Measurements from ENCODE around the gene RREB1. TPM values are rescaled to one million over a fixed set of nuclear protein-coding genes. Genes with fewer than 3 reads are reported as not detected.

RREB1 gene
- total RNA-seq, 1 donor from 2014 or later: 43.9 TPM

DNA sequence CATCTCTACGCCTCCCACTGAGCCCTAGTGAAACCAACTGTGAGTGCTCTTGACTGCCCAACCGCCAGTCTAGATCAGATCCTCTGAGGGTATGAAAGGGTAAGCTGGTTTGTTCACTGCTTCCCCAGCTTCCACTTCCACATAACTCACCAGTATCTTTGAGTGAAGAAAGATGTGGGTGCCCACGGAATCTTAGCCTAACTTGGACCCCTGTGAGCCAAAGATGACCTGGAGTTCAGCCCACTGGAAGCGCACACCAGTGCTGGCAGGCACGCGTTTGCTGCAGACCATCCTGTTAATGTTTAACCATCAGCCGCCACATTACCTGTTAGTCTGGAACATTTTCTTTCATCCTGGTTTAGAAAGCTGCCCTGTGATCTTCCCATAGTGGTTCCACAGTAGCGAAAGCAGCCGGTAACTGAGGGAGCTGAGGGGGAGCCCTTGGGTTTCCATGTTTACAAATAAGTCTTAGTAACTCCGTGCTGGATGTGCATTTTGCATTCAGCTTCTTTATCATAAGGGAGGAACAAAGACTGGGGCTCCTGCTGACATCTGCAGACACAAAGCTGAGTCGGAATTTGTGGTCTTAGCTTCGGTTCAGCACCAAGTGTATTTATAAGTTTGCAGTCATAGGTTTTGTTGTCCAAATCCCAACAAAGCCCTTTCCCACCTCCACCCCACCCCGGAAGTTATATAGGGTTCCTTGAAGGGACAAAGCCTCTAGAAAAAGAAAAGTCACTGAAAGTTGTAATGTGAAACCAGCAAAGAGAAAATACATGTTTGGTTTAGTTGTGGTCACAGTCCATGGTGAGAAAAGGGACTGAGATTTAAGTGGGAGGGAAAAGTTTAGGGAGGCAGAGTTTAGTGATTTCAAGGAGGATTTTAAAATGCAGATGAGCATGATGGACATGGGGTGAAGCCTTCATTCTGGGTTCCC, 134.2 kb downstream of the RREB1 start:
- no peak for DNase-seq (ENCODE audit: extremely low spot score, unreplicated experiment)

DNA sequence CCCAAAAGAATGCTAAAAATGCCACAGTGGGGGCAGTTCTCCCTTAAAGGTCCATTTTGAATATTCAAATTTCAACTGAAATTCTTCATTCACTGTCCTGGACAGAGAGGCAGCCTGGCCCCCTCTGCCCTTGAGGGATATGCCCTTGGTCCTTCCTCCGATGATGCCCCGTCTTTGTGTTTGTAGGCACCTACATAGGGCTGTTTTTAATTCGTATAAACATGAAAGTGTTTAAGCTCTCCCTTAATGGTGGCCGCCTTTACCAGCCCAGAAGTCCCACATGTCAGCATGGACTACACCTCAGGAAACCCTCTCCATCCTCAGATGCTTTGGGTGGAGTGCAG, 135.0 kb downstream of the RREB1 start:
- H3K9me3 Mint-ChIP-seq: no peaks in the 10 kb centered on the region
- H3K27ac Mint-ChIP-seq: peak overlapping the region; percentile 88
- TF ChIP-seq, protein P1, sequence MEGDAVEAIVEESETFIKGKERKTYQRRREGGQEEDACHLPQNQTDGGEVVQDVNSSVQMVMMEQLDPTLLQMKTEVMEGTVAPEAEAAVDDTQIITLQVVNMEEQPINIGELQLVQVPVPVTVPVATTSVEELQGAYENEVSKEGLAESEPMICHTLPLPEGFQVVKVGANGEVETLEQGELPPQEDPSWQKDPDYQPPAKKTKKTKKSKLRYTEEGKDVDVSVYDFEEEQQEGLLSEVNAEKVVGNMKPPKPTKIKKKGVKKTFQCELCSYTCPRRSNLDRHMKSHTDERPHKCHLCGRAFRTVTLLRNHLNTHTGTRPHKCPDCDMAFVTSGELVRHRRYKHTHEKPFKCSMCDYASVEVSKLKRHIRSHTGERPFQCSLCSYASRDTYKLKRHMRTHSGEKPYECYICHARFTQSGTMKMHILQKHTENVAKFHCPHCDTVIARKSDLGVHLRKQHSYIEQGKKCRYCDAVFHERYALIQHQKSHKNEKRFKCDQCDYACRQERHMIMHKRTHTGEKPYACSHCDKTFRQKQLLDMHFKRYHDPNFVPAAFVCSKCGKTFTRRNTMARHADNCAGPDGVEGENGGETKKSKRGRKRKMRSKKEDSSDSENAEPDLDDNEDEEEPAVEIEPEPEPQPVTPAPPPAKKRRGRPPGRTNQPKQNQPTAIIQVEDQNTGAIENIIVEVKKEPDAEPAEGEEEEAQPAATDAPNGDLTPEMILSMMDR (conservative IDR thresholded peaks at IDR 0.05): no peak
- H3K27me3 Mint-ChIP-seq: no peaks in the 10 kb centered on the region
- H3K4me3 Mint-ChIP-seq: peak overlapping the region; percentile 24
- peaks cover 3% of the 10 kb centered on the region for H3K36me3 Mint-ChIP-seq
- H3K4me1 Mint-ChIP-seq (ENCODE audit: unreplicated experiment): peaks cover 41% of the 10 kb centered on the region
- no peak for DNase-seq (ENCODE audit: extremely low spot score, unreplicated experiment)

More for the DNA sequence above, 134.2 kb downstream of the RREB1 start:
- no peaks in the 10 kb centered on the region for H3K9me3 Mint-ChIP-seq
- peak overlapping the region; percentile 66 for H3K27ac Mint-ChIP-seq
- H3K27me3 Mint-ChIP-seq: no peaks in the 10 kb centered on the region
- peaks cover 43% of the 10 kb centered on the region for H3K4me1 Mint-ChIP-seq (ENCODE audit: unreplicated experiment)
- TF ChIP-seq, protein P1 (conservative IDR thresholded peaks at IDR 0.05): no peak
- H3K36me3 Mint-ChIP-seq: peaks cover 3% of the 10 kb centered on the region
- peak overlapping the region; percentile 44 for H3K4me3 Mint-ChIP-seq

GRCh38 chr6:7243179-7243981, 135.6 kb downstream of the RREB1 start:
- H3K27me3 Mint-ChIP-seq: no peaks in the 10 kb centered on the region
- H3K27ac Mint-ChIP-seq: peak overlapping the region; percentile 88
- peaks cover 39% of the 10 kb centered on the region for H3K4me1 Mint-ChIP-seq (ENCODE audit: unreplicated experiment)
- peaks cover 3% of the 10 kb centered on the region for H3K36me3 Mint-ChIP-seq
- no peaks in the 10 kb centered on the region for H3K9me3 Mint-ChIP-seq
- no peak for DNase-seq (ENCODE audit: extremely low spot score, unreplicated experiment)
- H3K4me3 Mint-ChIP-seq: peak overlapping the region; percentile 27
- TF ChIP-seq, protein P1 (conservative IDR thresholded peaks at IDR 0.05): peak; percentile 97

- Mint-ChIP-seq H3K27me3 (no peaks in the 10 kb centered on the region), H3K36me3 (no peaks in the 10 kb centered on the region), H3K27ac (no peak overlapping the region), H3K4me3 (no peak overlapping the region), H3K9me3 (no peaks in the 10 kb centered on the region), H3K4me1 (ENCODE audit: unreplicated experiment) (peaks cover 21% of the 10 kb centered on the region)
- TF ChIP-seq, protein P1 (conservative IDR thresholded peaks at IDR 0.05): no peak
- DNase-seq (ENCODE audit: extremely low spot score, unreplicated experiment): no peak
Measured at GRCh38 chr6:7245668-7246393, 138.1 kb downstream of the RREB1 start.

DNA sequence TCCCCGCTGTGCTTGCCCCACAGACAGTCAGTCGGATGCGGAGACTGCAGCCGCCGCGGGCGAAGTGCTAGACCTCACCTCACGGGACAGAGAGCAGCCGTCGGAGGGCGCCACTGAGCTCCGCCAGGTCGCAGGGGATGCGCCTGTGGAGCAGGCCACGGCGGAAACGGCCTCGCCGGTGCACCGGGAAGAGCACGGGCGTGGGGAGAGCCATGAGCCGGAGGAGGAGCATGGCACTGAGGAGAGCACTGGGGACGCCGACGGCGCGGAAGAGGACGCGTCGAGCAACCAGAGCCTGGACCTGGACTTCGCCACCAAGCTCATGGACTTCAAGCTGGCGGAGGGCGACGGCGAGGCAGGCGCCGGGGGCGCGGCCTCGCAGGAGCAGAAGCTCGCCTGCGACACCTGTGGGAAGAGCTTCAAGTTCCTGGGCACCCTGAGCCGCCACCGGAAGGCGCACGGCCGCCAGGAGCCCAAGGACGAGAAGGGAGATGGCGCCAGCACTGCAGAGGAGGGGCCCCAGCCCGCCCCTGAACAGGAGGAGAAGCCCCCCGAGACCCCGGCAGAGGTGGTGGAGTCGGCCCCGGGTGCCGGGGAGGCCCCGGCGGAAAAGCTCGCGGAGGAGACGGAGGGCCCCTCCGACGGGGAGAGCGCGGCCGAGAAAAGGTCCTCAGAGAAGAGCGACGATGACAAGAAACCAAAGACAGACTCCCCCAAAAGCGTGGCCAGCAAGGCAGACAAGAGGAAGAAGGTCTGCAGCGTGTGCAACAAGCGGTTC, 138.8 kb downstream of the RREB1 start:
- H3K27me3 Mint-ChIP-seq: no peaks in the 10 kb centered on the region
- no peak for DNase-seq (ENCODE audit: extremely low spot score, unreplicated experiment)
- peaks cover 20% of the 10 kb centered on the region for H3K4me1 Mint-ChIP-seq (ENCODE audit: unreplicated experiment)
- no peaks in the 10 kb centered on the region for H3K9me3 Mint-ChIP-seq
- no peak overlapping the region for H3K4me3 Mint-ChIP-seq
- H3K27ac Mint-ChIP-seq: no peak overlapping the region
- TF ChIP-seq, protein P1 (conservative IDR thresholded peaks at IDR 0.05): no peak
- no peaks in the 10 kb centered on the region for H3K36me3 Mint-ChIP-seq
